Right lobe of liver (tissue), 4 donors: ENCODE measurements around the gene CHRNA3.

Source experiments
- POLR2A ChIP-seq: fragments of 450-650 bp; IDR thresholded peaks from one replicate; pipeline ENCODE4 v1.6.1; 2017; ENCODE audit warnings: antibody characterized with exemption, mild to moderate bottlenecking
- TF ChIP-seq, protein P1 (sequence below), 4 donors: fragments of 200-600 bp in 3 of 4; fragments of 450-650 bp in 1 of 4; IDR thresholded peaks; one replicate each; pipeline versions ENCODE4 v1.5.1 to v1.8.0; 2016 to 2022; ENCODE audit warnings: antibody characterized with exemption in 4 of 4, mild to moderate bottlenecking in 2 of 4
- donor health status: DM: no; HTN: no; CAD: no.
- donor health status: DM: no; HTN: no; CAD: no.
- donor health status: DM: no; HTN: yes; CAD: no.

DNA sequence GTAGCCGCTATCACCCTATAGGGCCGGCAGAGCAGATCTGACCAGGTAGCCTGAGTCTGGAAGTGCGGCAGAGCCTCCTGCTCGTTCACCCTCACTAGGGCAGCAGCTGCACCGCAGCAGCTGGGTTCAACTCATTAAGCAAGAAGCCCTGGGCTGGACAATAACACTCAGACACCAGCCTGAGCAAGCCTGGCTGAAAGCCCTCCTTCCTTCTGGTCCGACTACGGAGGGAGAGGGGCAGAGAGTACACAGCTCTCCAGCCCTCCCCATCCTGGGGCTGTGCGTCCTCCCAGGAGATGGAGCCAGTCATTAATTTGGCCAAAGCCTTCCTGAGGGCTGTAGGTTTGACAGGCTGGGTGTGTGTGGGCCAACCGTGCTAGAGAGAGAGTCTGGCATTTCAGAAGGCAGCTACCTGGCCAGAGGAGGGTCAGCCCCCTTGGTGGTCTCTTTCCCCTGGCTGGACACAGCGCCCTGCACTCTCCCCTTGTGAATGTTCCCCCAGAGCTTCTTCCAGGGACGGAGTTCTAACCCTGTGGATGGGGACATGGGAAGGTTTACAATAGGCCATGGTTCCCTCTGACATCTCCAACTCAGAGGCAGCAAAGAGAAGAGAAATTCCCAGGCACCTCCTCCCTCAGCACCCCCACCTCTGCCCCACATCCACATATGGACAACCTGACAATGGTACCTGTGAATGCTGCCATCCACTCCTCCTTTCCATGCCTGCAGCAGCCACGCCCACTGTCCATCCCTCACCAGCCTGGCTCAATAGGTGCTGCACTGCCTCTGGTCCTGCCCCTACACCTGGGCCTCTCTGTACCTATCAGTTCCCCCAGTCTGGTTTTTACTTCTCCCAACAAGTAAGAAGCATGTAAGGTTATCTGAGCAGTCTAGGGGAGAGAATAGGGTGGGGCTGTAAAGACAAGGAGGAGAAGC lies 13.7 kb upstream of the CHRNA3 start:
- TF ChIP-seq, protein P1, sequence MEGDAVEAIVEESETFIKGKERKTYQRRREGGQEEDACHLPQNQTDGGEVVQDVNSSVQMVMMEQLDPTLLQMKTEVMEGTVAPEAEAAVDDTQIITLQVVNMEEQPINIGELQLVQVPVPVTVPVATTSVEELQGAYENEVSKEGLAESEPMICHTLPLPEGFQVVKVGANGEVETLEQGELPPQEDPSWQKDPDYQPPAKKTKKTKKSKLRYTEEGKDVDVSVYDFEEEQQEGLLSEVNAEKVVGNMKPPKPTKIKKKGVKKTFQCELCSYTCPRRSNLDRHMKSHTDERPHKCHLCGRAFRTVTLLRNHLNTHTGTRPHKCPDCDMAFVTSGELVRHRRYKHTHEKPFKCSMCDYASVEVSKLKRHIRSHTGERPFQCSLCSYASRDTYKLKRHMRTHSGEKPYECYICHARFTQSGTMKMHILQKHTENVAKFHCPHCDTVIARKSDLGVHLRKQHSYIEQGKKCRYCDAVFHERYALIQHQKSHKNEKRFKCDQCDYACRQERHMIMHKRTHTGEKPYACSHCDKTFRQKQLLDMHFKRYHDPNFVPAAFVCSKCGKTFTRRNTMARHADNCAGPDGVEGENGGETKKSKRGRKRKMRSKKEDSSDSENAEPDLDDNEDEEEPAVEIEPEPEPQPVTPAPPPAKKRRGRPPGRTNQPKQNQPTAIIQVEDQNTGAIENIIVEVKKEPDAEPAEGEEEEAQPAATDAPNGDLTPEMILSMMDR (IDR thresholded peaks at IDR 0.05) = no peak
- no peak for TF ChIP-seq POLR2A
